ENCODE measurements around the gene EPC1.
"Not testable (repeated sequence)": the region's sequence is repeated elsewhere in the genome, so short reads cannot be mapped to it uniquely, and the experiment has no call there.

Gene EPC1

GRCh38 chr10:32346551-32347362 is at the start of gene EPC1:
EPC1 (minus strand) TSS chr10:32347158; CDS start chr10:32346915, 243 bp downstream.
- DNase-seq (ENCODE audit: low spot score): peak; percentile 95

DNA sequence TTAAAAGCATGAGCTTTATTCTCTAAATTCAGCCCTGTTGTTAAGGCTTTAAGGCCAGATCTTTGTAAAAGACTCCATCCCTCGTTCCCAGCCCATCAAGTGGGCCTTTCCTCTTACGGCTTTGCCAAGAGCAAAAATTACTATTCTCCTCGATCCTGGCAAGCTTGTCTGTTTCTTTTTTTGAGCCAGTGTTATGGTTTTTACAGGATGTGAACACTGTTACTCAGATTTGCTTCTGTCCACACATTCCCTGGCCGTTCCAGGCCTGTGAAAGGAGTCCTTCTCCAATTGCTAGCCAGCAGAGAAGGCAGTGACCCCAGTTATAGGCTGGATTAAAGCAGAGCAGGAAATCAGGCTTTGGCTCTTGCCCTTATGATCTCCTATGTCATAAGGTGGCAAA is 47.0 kb upstream of the EPC1 start:
- no peak for DNase-seq (ENCODE audit: low spot score)

DNA sequence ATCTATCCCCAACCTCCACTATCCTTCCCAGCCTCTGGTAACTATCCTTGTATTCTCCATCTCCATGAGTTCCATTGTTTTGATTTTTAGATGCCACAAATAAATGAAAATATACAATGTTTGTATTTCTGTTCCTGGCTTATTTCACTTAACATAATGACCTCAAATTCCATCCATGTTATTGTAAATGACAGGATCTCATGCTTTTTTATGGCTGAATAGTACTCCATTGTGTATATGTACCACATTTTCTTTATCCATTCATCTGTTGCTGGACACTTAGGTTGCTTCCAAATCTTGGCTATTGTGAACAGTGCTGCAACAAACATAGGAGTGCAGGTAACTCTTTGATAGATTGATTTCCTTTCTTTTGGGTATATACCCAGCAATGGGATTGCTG is 45.3 kb upstream of the EPC1 start:
- not testable (repeated sequence) for DNase-seq (ENCODE audit: low spot score)

DNA sequence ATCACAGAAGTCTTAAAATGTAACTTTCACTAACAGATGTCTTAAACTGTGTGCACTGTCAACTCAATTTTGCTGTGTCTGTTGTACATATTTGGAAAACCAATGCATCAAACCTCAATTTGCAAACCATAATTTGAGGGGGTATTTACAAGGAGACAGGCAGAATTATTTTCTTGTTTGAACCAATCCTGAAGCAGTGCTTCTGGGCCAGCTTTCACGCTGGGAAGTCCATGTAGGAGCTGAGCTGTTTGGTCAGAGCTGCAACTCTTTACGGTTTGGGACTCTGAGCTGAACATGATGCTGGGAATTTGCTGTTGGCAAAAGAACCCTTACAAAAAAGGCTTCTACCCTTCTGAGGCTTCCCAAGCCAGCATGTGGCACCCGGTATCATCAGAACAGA is 43.2 kb upstream of the EPC1 start:
- no peak for DNase-seq (ENCODE audit: low spot score)

- no peak for DNase-seq (ENCODE audit: low spot score)
These were observed 41.5 kb upstream of the EPC1 start for GRCh38 chr10:32388258-32389027.

- DNase-seq (ENCODE audit: low spot score): no peak
These were observed 39.8 kb upstream of the EPC1 start for GRCh38 chr10:32386623-32387260.

DNA sequence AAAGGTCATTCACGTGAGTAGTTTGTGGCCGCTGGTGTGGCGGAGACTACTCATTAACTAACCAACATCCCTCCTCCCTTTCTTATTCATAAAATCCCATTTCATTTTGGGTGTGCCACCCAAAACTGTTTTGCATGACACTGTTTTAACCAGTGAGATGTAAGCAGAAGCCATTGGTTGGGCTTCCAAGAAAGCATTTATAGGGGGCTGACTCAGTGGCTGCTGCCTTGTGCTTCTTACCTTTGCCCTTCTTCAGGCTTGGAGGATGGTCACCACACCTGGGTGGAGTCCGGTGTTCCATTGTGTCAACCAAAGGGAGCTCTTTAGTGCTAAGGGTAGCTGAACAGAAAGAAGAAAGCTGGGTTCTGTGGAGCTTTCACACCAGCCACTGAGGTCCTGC is 37.2 kb upstream of the EPC1 start:
- no peak for DNase-seq (ENCODE audit: low spot score)

- no peak for DNase-seq (ENCODE audit: low spot score)
These were observed 34.2 kb upstream of the EPC1 start for GRCh38 chr10:32381165-32381564.

GRCh38 chr10:32379950-32380551 is 33.1 kb upstream of the EPC1 start:
- DNase-seq (ENCODE audit: low spot score): no peak

- no peak for DNase-seq (ENCODE audit: low spot score)
These were observed 32.5 kb upstream of the EPC1 start for GRCh38 chr10:32379318-32379949.

GRCh38 chr10:32378363-32379317 is 31.7 kb upstream of the EPC1 start:
- DNase-seq (ENCODE audit: low spot score): peak; percentile 93

- DNase-seq (ENCODE audit: low spot score): no peak
These were observed 30.7 kb upstream of the EPC1 start for GRCh38 chr10:32377458-32378259.

DNA sequence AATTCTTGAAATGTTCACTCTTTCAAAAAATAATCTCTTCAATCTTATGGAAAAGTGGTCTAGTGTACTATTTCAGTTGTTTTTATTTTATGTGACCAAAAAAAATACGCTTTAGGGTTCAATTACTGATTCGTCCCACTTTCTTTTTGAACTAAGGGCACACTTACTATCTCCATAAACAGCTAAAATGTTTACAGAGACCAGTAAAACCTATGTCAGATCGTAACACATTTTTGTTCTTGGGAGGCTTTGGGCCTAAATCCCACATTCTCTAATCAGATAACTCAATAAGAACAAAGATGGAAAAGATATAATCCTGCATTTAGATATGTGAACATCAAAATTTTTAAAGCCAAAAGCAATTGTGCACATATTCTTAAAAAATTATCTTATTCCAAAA is 29.8 kb upstream of the EPC1 start:
- DNase-seq (ENCODE audit: low spot score): no peak

DNA sequence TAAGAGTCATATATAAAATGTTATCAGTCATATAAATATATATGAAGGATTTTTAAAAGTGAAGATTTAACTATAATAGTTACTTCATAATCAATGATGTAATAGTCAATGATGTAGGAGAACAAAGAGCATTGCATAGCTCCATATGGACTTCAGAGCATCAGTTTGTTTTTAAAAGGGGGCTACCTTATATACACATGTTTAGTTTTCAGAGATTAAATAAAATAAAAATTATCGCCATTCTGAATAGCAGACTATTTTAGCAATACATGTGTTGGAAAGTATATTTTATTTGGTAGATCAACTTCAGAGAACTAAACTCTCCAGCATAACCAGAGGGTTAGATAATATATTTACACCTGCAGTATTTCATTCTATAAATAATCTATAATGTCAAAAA is 29.1 kb upstream of the EPC1 start:
- no peak for DNase-seq (ENCODE audit: low spot score)

GRCh38 chr10:32375631-32376030 is 28.7 kb upstream of the EPC1 start:
- no peak for DNase-seq (ENCODE audit: low spot score)

DNA sequence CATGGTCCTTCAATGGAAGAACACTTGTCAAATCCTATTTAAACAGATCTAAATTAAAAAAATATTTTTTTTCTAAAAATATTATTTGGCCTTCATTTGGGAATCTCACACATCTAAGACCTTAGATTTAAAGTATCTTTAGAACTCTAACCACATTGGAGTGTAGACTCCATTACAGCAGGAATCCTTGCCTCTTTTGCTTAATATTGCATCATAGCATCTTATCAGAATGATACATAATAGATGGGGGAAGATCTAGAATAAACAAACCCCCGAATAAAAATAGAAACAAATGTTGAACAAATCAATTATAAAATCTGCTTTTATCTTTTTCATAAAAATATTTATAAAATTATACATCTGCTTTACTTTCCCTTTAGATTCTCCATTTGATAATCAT is 27.6 kb upstream of the EPC1 start:
- no peak for DNase-seq (ENCODE audit: low spot score)

- no peak for DNase-seq (ENCODE audit: low spot score)
These were observed 26.5 kb upstream of the EPC1 start for GRCh38 chr10:32373496-32373895.

- no peak for DNase-seq (ENCODE audit: low spot score)
These were observed 26.1 kb upstream of the EPC1 start for GRCh38 chr10:32373031-32373430.

DNA sequence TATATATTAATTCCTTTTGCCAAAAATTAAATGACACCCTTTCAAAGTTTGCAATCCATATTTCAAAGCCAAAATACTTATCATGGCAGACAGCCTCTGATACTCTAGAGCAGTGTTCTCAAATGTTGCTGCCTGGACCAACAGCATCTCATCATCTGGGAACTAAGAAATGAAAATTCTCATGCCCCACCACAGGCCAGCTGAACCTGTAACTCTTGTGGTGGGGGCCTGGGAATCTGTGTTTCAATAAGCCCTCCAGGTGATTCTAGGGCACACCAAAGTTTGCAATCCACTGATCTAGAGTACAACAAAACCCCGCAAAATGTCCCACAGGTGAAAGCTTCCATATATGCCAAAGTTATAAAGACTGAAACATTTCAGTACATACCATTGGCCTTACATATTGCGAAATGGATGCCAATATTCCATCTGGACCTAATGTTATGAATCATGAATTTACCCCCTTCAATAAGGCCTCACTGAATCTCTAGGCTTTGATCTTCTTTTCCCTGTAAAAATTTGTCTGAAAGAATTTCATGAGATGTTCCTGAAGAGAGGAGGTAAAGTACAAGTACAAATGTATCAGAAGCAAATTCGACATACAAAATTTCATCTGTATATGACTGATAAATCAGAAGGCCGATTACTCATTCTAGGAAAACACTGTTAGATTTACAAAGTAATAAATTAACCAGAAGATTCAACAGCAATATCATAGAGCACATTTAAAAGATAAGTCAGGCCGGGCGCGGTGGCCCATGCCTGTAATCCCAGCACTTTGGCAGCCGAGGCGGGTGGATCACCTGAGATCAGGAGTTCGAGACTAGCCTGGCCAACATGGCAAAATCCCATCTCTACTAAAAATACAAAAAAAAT is 25.3 kb upstream of the EPC1 start:
- DNase-seq (ENCODE audit: low spot score): no peak

All from left forelimb (tissue), 1 donor.